Body of pancreas (tissue), 4 donors: Measurements from ENCODE around the gene DPYD.

Experiments
- POLR2A ChIP-seq, 3 donors: fragments of 450-650 bp; IDR thresholded peaks; one replicate each; pipeline ENCODE4 v1.6.1; 2016; ENCODE audit warnings: antibody characterized with exemption in 3 of 3, mild to moderate bottlenecking in 2 of 3
- TF ChIP-seq, protein P1 (sequence below), 7 experiments: fragments of 450-650 bp in 4 of 7; fragments of 200-600 bp in 3 of 7; sonication (generic) in 3 of 7; IDR thresholded peaks; one replicate each; pipeline ENCODE4 v1.5.1; 2016 to 2019; ENCODE audit warnings: antibody characterized with exemption in 7 of 7

DNA sequence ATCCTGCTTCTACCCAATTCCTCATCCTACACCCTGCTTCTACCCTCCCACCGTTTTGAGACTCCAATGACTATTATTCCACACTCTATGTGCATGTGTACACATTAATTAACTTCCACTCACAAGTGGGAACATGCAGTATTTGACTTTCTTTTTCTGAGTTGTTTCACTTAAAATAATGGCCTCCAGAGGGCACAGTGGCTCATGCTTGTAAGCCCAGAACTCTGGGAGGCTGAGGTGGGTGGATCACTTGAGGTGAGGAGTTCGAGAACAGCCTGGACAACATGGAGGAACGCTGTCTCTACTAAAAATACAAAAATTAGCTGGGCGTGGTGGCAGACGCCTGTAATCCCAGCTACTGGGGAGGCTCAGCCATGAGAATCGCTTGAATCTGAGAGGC is 734.5 kb downstream of the DPYD start:
- TF ChIP-seq POLR2A (IDR thresholded peaks at IDR 0.05), result no peak
- TF ChIP-seq, protein P1, sequence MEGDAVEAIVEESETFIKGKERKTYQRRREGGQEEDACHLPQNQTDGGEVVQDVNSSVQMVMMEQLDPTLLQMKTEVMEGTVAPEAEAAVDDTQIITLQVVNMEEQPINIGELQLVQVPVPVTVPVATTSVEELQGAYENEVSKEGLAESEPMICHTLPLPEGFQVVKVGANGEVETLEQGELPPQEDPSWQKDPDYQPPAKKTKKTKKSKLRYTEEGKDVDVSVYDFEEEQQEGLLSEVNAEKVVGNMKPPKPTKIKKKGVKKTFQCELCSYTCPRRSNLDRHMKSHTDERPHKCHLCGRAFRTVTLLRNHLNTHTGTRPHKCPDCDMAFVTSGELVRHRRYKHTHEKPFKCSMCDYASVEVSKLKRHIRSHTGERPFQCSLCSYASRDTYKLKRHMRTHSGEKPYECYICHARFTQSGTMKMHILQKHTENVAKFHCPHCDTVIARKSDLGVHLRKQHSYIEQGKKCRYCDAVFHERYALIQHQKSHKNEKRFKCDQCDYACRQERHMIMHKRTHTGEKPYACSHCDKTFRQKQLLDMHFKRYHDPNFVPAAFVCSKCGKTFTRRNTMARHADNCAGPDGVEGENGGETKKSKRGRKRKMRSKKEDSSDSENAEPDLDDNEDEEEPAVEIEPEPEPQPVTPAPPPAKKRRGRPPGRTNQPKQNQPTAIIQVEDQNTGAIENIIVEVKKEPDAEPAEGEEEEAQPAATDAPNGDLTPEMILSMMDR (IDR thresholded peaks at IDR 0.05), result no peak
